Measurements from ENCODE around the gene TRIM2. TPM values are rescaled to one million over a fixed set of nuclear protein-coding genes. Genes with fewer than 3 reads are reported as not detected.

Gene TRIM2
- total and polyA plus RNA-seq, 2 experiments from 2014 or later: 22.0 to 61.5 TPM

- Histone ChIP-seq H3F3A (replicated peaks; ENCODE audit: low read depth) (no peaks in the 10 kb centered on the region), H3K4me3 (no peak overlapping the region), H3K27me3 (ENCODE audit: insufficient read depth) (no peaks in the 10 kb centered on the region), H2AFZ (no peak overlapping the region), H4K20me1 (replicated peaks; ENCODE audit: insufficient read depth) (peaks cover 16% of the 10 kb centered on the region), H3K79me2 (replicated peaks; ENCODE audit: insufficient read depth) (peaks cover 57% of the 10 kb centered on the region), H3K4me1 (ENCODE audit: insufficient read depth) (peaks cover 48% of the 10 kb centered on the region), H3K36me3 (ENCODE audit: insufficient read depth) (no peaks in the 10 kb centered on the region), H3K9me2 (ENCODE audit: insufficient read depth) (peaks cover 7% of the 10 kb centered on the region), H3K27ac (ENCODE audit: low read depth) (no peak overlapping the region), H3K4me2 (no peak overlapping the region)
- peaks cover 3% of the 10 kb centered on the region for H3K9me3 Mint-ChIP-seq
- H3K4me1 Mint-ChIP-seq: peaks cover 47% of the 10 kb centered on the region
- peaks cover 7% of the 10 kb centered on the region for H3K27me3 Mint-ChIP-seq (ENCODE audit: insufficient read depth, low read depth, poor library complexity)
- H3K36me3 Mint-ChIP-seq (ENCODE audit: low read depth): peaks cover 38% of the 10 kb centered on the region
- DNase-seq (ENCODE audit: low spot score): no peak
- no peak for TF ChIP-seq POLR2AphosphoS5 (IDR thresholded peaks at IDR 0.05; ENCODE audit: low read depth)
- no peak for TF ChIP-seq EZH2 (IDR thresholded peaks at IDR 0.05; ENCODE audit: low read depth, unreplicated experiment)
- no peak for TF ChIP-seq ZNF331 (CRISPR knock-in tag; IDR thresholded peaks at IDR 0.05; ENCODE audit: low read depth)
- no peak for TF ChIP-seq ETS1 (IDR thresholded peaks at IDR 0.05)
- no peak for TF ChIP-seq JUNB (IDR thresholded peaks at IDR 0.05; ENCODE audit: unreplicated experiment)
- TF ChIP-seq CREB1 (CRISPR knock-in tag; IDR thresholded peaks at IDR 0.05; ENCODE audit: low read depth): no peak
- TF ChIP-seq CTCF (conservative IDR thresholded peaks at IDR 0.05; ENCODE audit: low read depth in 2 of 2): no peak
- no peak for TF ChIP-seq ZNF462 (CRISPR knock-in tag; IDR thresholded peaks at IDR 0.05)
- no peak for TF ChIP-seq NANOG (IDR thresholded peaks at IDR 0.05; ENCODE audit: borderline replicate concordance)
- TF ChIP-seq REST (IDR thresholded peaks at IDR 0.05; ENCODE audit: unreplicated experiment): no peak
- no peak for TF ChIP-seq EZH2phosphoT487 (IDR thresholded peaks at IDR 0.05; ENCODE audit: unreplicated experiment)
- no peak for TF ChIP-seq STAT1 (IDR thresholded peaks at IDR 0.05; ENCODE audit: unreplicated experiment)
- no peak for TF ChIP-seq ZNF114 (CRISPR knock-in tag; IDR thresholded peaks at IDR 0.05)
- H3K27ac Mint-ChIP-seq: no peak overlapping the region
- ATAC-seq: no peak
- H3K4me3 Mint-ChIP-seq: no peak overlapping the region
These were observed 7.9 kb downstream of the TRIM2 start for GRCh38 chr4:153211986-153212728.
